ENCODE data around the gene TOX2.

Gene TOX2

GRCh38 chr20:44031001-44031574, 116.4 kb downstream of the TOX2 start:
- Histone ChIP-seq H3K27me3 (replicated peaks in 2 of 5; ENCODE audit: control insufficient read depth in 4 of 5, insufficient read depth in 5 of 5, low read length in 4 of 5) (peaks cover 0 to 67% (median 19%) of the 10 kb centered on the region in 5 experiments), H3K4me3 (ENCODE audit: control insufficient read depth in 1 of 7, extremely low read depth in 1 of 7, insufficient read depth in 4 of 7, low read depth in 2 of 7, low read length in 6 of 7) (no peak overlapping the region), H3K4me1 (ENCODE audit: control extremely low read depth in 1 of 4, control insufficient read depth in 4 of 4, insufficient read depth in 4 of 4, low read length in 3 of 4) (peaks cover 0 to 10% (median 5%) of the 10 kb centered on the region in 4 experiments), H3K36me3 (ENCODE audit: control insufficient read depth in 4 of 4, insufficient read depth in 4 of 4, low read length in 3 of 4) (no peaks in the 10 kb centered on the region), H3K27ac (ENCODE audit: insufficient read depth in 1 of 2, low read depth in 1 of 2, low read length in 2 of 2, poor library complexity in 1 of 2, severe bottlenecking in 2 of 2) (no peak overlapping the region), H3K9me3 (ENCODE audit: control extremely low read depth in 1 of 5, control insufficient read depth in 4 of 5, insufficient read depth in 2 of 5, low read depth in 1 of 5, low read length in 4 of 5) (peaks cover 0 to 8% (median 0%) of the 10 kb centered on the region in 5 experiments)
- ChIA-PET POLR2A (no interaction called here), CTCF (interaction anchor here (1.3 kb wide), 1 partner anchor 105 kb away, joined by 4 read pairs; no protein-coding TSS in a partner anchor)
- WGBS (ENCODE audit: insufficient coverage), result 94% methylated on average over 14 of the region's 14 CpGs
- no peak for DNase-seq

GRCh38 chr20:44031781-44032582, 117.3 kb downstream of the TOX2 start:
- Histone ChIP-seq H3K4me1 (ENCODE audit: control extremely low read depth in 1 of 4, control insufficient read depth in 4 of 4, insufficient read depth in 4 of 4, low read length in 3 of 4) (peaks cover 0 to 10% (median 5%) of the 10 kb centered on the region in 4 experiments), H3K27me3 (replicated peaks in 2 of 5; ENCODE audit: control insufficient read depth in 4 of 5, insufficient read depth in 5 of 5, low read length in 4 of 5) (peaks cover 0 to 72% (median 19%) of the 10 kb centered on the region in 5 experiments), H3K9me3 (ENCODE audit: control extremely low read depth in 1 of 5, control insufficient read depth in 4 of 5, insufficient read depth in 2 of 5, low read depth in 1 of 5, low read length in 4 of 5) (peaks cover 0 to 8% (median 0%) of the 10 kb centered on the region in 5 experiments), H3K36me3 (ENCODE audit: control insufficient read depth in 4 of 4, insufficient read depth in 4 of 4, low read length in 3 of 4) (no peaks in the 10 kb centered on the region), H3K27ac (ENCODE audit: insufficient read depth in 1 of 2, low read depth in 1 of 2, low read length in 2 of 2, poor library complexity in 1 of 2, severe bottlenecking in 2 of 2) (no peak overlapping the region), H3K4me3 (ENCODE audit: control insufficient read depth in 1 of 7, extremely low read depth in 1 of 7, insufficient read depth in 4 of 7, low read depth in 2 of 7, low read length in 6 of 7) (no peak overlapping the region)
- WGBS (ENCODE audit: insufficient coverage), result 82% methylated on average over 8 of the region's 12 CpGs
- DNase-seq, result no peak
- CTCF ChIA-PET, result no interaction called here
- POLR2A ChIA-PET, result interaction anchor here (0.6 kb wide), 1 partner anchor 430 kb away, joined by 7 read pairs; no protein-coding TSS in a partner anchor

GRCh38 chr20:44032583-44033331, 118.1 kb downstream of the TOX2 start:
- H3K27ac ChIP-seq (ENCODE audit: insufficient read depth in 1 of 2, low read depth in 1 of 2, low read length in 2 of 2, poor library complexity in 1 of 2, severe bottlenecking in 2 of 2), result no peak overlapping the region
- H3K4me1 ChIP-seq (ENCODE audit: control extremely low read depth in 1 of 4, control insufficient read depth in 4 of 4, insufficient read depth in 4 of 4, low read length in 3 of 4), result peaks cover 0 to 10% (median 5%) of the 10 kb centered on the region in 4 experiments
- peaks cover 0 to 8% (median 0%) of the 10 kb centered on the region in 5 experiments for H3K9me3 ChIP-seq (ENCODE audit: control extremely low read depth in 1 of 5, control insufficient read depth in 4 of 5, insufficient read depth in 2 of 5, low read depth in 1 of 5, low read length in 4 of 5)
- peaks cover 0 to 73% (median 17%) of the 10 kb centered on the region in 5 experiments for H3K27me3 ChIP-seq (replicated peaks in 2 of 5; ENCODE audit: control insufficient read depth in 4 of 5, insufficient read depth in 5 of 5, low read length in 4 of 5)
- H3K36me3 ChIP-seq (ENCODE audit: control insufficient read depth in 4 of 4, insufficient read depth in 4 of 4, low read length in 3 of 4), result no peaks in the 10 kb centered on the region
- no peak for DNase-seq
- POLR2A ChIA-PET, result interaction anchor here (0.6 kb wide), 1 partner anchor 430 kb away, joined by 7 read pairs; no protein-coding TSS in a partner anchor
- H3K4me3 ChIP-seq (ENCODE audit: control insufficient read depth in 1 of 7, extremely low read depth in 1 of 7, insufficient read depth in 4 of 7, low read depth in 2 of 7, low read length in 6 of 7), result no peak overlapping the region
- CTCF ChIA-PET, result no interaction called here
- WGBS (ENCODE audit: insufficient coverage), result 92% methylated on average over 8 of the region's 12 CpGs

GRCh38 chr20:44033344-44033743, 118.7 kb downstream of the TOX2 start:
- POLR2A ChIA-PET, result no interaction called here
- CTCF ChIA-PET, result no interaction called here
- H3K27me3 ChIP-seq (replicated peaks in 2 of 5; ENCODE audit: control insufficient read depth in 4 of 5, insufficient read depth in 5 of 5, low read length in 4 of 5), result peaks cover 0 to 74% (median 19%) of the 10 kb centered on the region in 5 experiments

GRCh38 chr20:44033873-44034272, 119.2 kb downstream of the TOX2 start:
- WGBS (ENCODE audit: insufficient coverage), result 67% methylated on average over 4 of the region's 4 CpGs
- Histone ChIP-seq H3K36me3 (ENCODE audit: control insufficient read depth in 4 of 4, insufficient read depth in 4 of 4, low read length in 3 of 4) (no peaks in the 10 kb centered on the region), H3K4me3 (ENCODE audit: control insufficient read depth in 1 of 7, extremely low read depth in 1 of 7, insufficient read depth in 4 of 7, low read depth in 2 of 7, low read length in 6 of 7) (no peak overlapping the region), H3K4me1 (ENCODE audit: control extremely low read depth in 1 of 4, control insufficient read depth in 4 of 4, insufficient read depth in 4 of 4, low read length in 3 of 4) (peaks cover 0 to 9% (median 4%) of the 10 kb centered on the region in 4 experiments), H3K27me3 (replicated peaks in 2 of 5; ENCODE audit: control insufficient read depth in 4 of 5, insufficient read depth in 5 of 5, low read length in 4 of 5) (peaks cover 0 to 80% (median 23%) of the 10 kb centered on the region in 5 experiments), H3K9me3 (ENCODE audit: control extremely low read depth in 1 of 5, control insufficient read depth in 4 of 5, insufficient read depth in 2 of 5, low read depth in 1 of 5, low read length in 4 of 5) (peaks cover 0 to 8% (median 0%) of the 10 kb centered on the region in 5 experiments), H3K27ac (ENCODE audit: insufficient read depth in 1 of 2, low read depth in 1 of 2, low read length in 2 of 2, poor library complexity in 1 of 2, severe bottlenecking in 2 of 2) (no peak overlapping the region)
- no peak for DNase-seq
- CTCF ChIA-PET, result no interaction called here
- POLR2A ChIA-PET, result no interaction called here

More at GRCh38 chr20:44033344-44033743, 118.7 kb downstream of the TOX2 start:
- Histone ChIP-seq H3K4me1 (ENCODE audit: control extremely low read depth in 1 of 4, control insufficient read depth in 4 of 4, insufficient read depth in 4 of 4, low read length in 3 of 4) (peaks cover 0 to 10% (median 5%) of the 10 kb centered on the region in 4 experiments), H3K9me3 (ENCODE audit: control extremely low read depth in 1 of 5, control insufficient read depth in 4 of 5, insufficient read depth in 2 of 5, low read depth in 1 of 5, low read length in 4 of 5) (peaks cover 0 to 8% (median 0%) of the 10 kb centered on the region in 5 experiments), H3K4me3 (ENCODE audit: control insufficient read depth in 1 of 7, extremely low read depth in 1 of 7, insufficient read depth in 4 of 7, low read depth in 2 of 7, low read length in 6 of 7) (no peak overlapping the region), H3K27ac (ENCODE audit: insufficient read depth in 1 of 2, low read depth in 1 of 2, low read length in 2 of 2, poor library complexity in 1 of 2, severe bottlenecking in 2 of 2) (no peak overlapping the region), H3K36me3 (ENCODE audit: control insufficient read depth in 4 of 4, insufficient read depth in 4 of 4, low read length in 3 of 4) (no peaks in the 10 kb centered on the region)
- DNase-seq, result no peak
- 20% methylated on average over 1 of the region's 2 CpGs for WGBS (ENCODE audit: insufficient coverage)

GRCh38 chr20:44034451-44034850, 119.8 kb downstream of the TOX2 start:
- peaks cover 0 to 82% (median 27%) of the 10 kb centered on the region in 5 experiments for H3K27me3 ChIP-seq (replicated peaks in 2 of 5; ENCODE audit: control insufficient read depth in 4 of 5, insufficient read depth in 5 of 5, low read length in 4 of 5)
- peaks cover 0 to 4% (median under 1%) of the 10 kb centered on the region in 4 experiments for H3K4me1 ChIP-seq (ENCODE audit: control extremely low read depth in 1 of 4, control insufficient read depth in 4 of 4, insufficient read depth in 4 of 4, low read length in 3 of 4)
- 100% methylated on average over 1 of the region's 1 CpG for WGBS (ENCODE audit: insufficient coverage)
- no peak overlapping the region for H3K27ac ChIP-seq (ENCODE audit: insufficient read depth in 1 of 2, low read depth in 1 of 2, low read length in 2 of 2, poor library complexity in 1 of 2, severe bottlenecking in 2 of 2)
- no peak overlapping the region for H3K4me3 ChIP-seq (ENCODE audit: control insufficient read depth in 1 of 7, extremely low read depth in 1 of 7, insufficient read depth in 4 of 7, low read depth in 2 of 7, low read length in 6 of 7)
- CTCF ChIA-PET, result no interaction called here
- no peaks in the 10 kb centered on the region for H3K36me3 ChIP-seq (ENCODE audit: control insufficient read depth in 4 of 4, insufficient read depth in 4 of 4, low read length in 3 of 4)
- POLR2A ChIA-PET, result no interaction called here
- peaks cover 0 to 8% (median 0%) of the 10 kb centered on the region in 5 experiments for H3K9me3 ChIP-seq (ENCODE audit: control extremely low read depth in 1 of 5, control insufficient read depth in 4 of 5, insufficient read depth in 2 of 5, low read depth in 1 of 5, low read length in 4 of 5)
- DNase-seq, result no peak

Data from common myeloid progenitor, CD34-positive (primary cell).